NCI-H69 (cell line): ENCODE measurements around the gene MBNL2.

Experiments used
- DNase-seq: peaks from one replicate; lab custom pipeline; 2025; lab: John Stamatoyannopoulos, UW

Gene MBNL2

GRCh38 chr13:97384371-97384770 lies 162.2 kb downstream of the MBNL2 start:
- DNase-seq = no peak

GRCh38 chr13:97385146-97385545 lies 163.0 kb downstream of the MBNL2 start:
- no peak for DNase-seq

- no peak for DNase-seq
These were observed 163.7 kb downstream of the MBNL2 start for GRCh38 chr13:97385854-97386253.

GRCh38 chr13:97386801-97387484 lies 164.8 kb downstream of the MBNL2 start:
- DNase-seq = no peak

GRCh38 chr13:97387485-97387839 lies 165.3 kb downstream of the MBNL2 start:
- no peak for DNase-seq

GRCh38 chr13:97387890-97388289 lies 165.8 kb downstream of the MBNL2 start:
- DNase-seq = no peak

- DNase-seq = peak; percentile 53
These were observed 166.2 kb downstream of the MBNL2 start for GRCh38 chr13:97388373-97388772.

- DNase-seq = no peak
These were observed 168.9 kb downstream of the MBNL2 start for GRCh38 chr13:97390941-97391600.

GRCh38 chr13:97392020-97392419 lies 169.9 kb downstream of the MBNL2 start:
- DNase-seq = no peak

GRCh38 chr13:97394542-97394941 lies 172.4 kb downstream of the MBNL2 start:
- no peak for DNase-seq

- DNase-seq = no peak
These were observed 173.5 kb downstream of the MBNL2 start for GRCh38 chr13:97395447-97396136.

- DNase-seq = no peak
These were observed 175.1 kb downstream of the MBNL2 start for GRCh38 chr13:97397267-97397666.

GRCh38 chr13:97401421-97401820 lies 179.3 kb downstream of the MBNL2 start:
- DNase-seq = no peak

GRCh38 chr13:97403893-97404750 lies 182.0 kb downstream of the MBNL2 start:
- no peak for DNase-seq

GRCh38 chr13:97407540-97407939 lies 185.4 kb downstream of the MBNL2 start:
- no peak for DNase-seq

GRCh38 chr13:97408938-97409337 lies 186.8 kb downstream of the MBNL2 start:
- DNase-seq = no peak

- no peak for DNase-seq
These were observed 189.9 kb downstream of the MBNL2 start for GRCh38 chr13:97411984-97412383.

GRCh38 chr13:97413694-97414093 lies 191.6 kb downstream of the MBNL2 start:
- no peak for DNase-seq

- no peak for DNase-seq
These were observed 192.3 kb downstream of the MBNL2 start for GRCh38 chr13:97414392-97414791.

- DNase-seq = peak; percentile 37
These were observed 195.6 kb downstream of the MBNL2 start for GRCh38 chr13:97417698-97418097.

GRCh38 chr13:97422118-97423054 lies 200.3 kb downstream of the MBNL2 start:
- no peak for DNase-seq
